ENCODE measurements around the gene ZNF804A. TPM values are rescaled to one million over a fixed set of nuclear protein-coding genes. Genes with fewer than 3 reads are reported as not detected.

ZNF804A gene
- total and polyA plus RNA-seq, 2 of the 8 experiments (the other 6 are each of a cell fraction or from before 2014, with no cell fraction given), result 0.02 TPM; not detected in 1

GRCh38 chr2:184956856-184957255 is 358.5 kb downstream of the ZNF804A start:
- H3K4me2 ChIP-seq (ENCODE audit: insufficient read depth in 1 of 2, low read depth in 2 of 2, low read length in 2 of 2), result no peak overlapping the region
- no peaks in the 10 kb centered on the region for H3K36me3 ChIP-seq (ENCODE audit: control insufficient read depth in 2 of 4, insufficient read depth in 4 of 4, low read length in 3 of 4)
- H3K23ac ChIP-seq (ENCODE audit: insufficient read length), result no peak overlapping the region
- no peak overlapping the region for H2AFZ ChIP-seq (ENCODE audit: low read length)
- DNase-seq (ENCODE audit: low read depth in 1 of 2, low spot score in 2 of 2) (no peak), FAIRE-seq (no peak)
- no peaks in the 10 kb centered on the region for H3K79me1 ChIP-seq (ENCODE audit: low read depth, low read length)
- H4K8ac ChIP-seq (ENCODE audit: extremely low read depth, insufficient read depth, low read length), result no peak overlapping the region
- no peak overlapping the region for H2BK15ac ChIP-seq (ENCODE audit: low read length)
- H4K5ac ChIP-seq (ENCODE audit: insufficient read length, low read depth, low read length), result no peak overlapping the region
- ChIA-PET POLR2A (ENCODE audit: partially characterized antibody) (no interaction called here), CTCF (ENCODE audit: partially characterized antibody) (interaction anchor here (0.7 kb wide), 1 partner anchor 36 kb away, joined by 3 read pairs; no protein-coding TSS in a partner anchor)
- H2BK5ac ChIP-seq (ENCODE audit: low read depth, low read length), result no peak overlapping the region
- no peak overlapping the region for H2BK120ac ChIP-seq (replicated peaks; ENCODE audit: low read depth, low read length)
- no peak overlapping the region for H3K14ac ChIP-seq (ENCODE audit: insufficient read length)
- H3K4me1 ChIP-seq (replicated peaks in 1 of 4; ENCODE audit: control insufficient read depth in 3 of 4, insufficient read depth in 4 of 4, low read length in 3 of 4), result peaks cover 0 to 3% (median 0%) of the 10 kb centered on the region in 4 experiments; a peak in 1 of 7 replicates
- H3K9me3 ChIP-seq (ENCODE audit: insufficient read depth in 2 of 2, low read depth in 1 of 2, low read length in 1 of 2), result no peaks in the 10 kb centered on the region
- H3K4me3 ChIP-seq (ENCODE audit: extremely low read depth in 1 of 4, insufficient read depth in 2 of 4, low read depth in 3 of 4, low read length in 4 of 4), result no peak overlapping the region
- no peak overlapping the region for H2BK12ac ChIP-seq (ENCODE audit: low read depth, low read length)
- no peaks in the 10 kb centered on the region for H4K20me1 ChIP-seq (replicated peaks in 1 of 2; ENCODE audit: control insufficient read depth in 1 of 2, insufficient read depth in 2 of 2, low read length in 2 of 2)
- H3K9ac ChIP-seq (replicated peaks in 1 of 4; ENCODE audit: extremely low read depth in 1 of 4, low read depth in 3 of 4, low read length in 3 of 4), result no peak overlapping the region
- no peak overlapping the region for H3K27ac ChIP-seq (ENCODE audit: low read depth, low read length)
- H3K18ac ChIP-seq (ENCODE audit: extremely low read depth, low read length), result no peak overlapping the region
- H3K23me2 ChIP-seq (ENCODE audit: low read depth, low read length), result no peaks in the 10 kb centered on the region
- no peak overlapping the region for H2BK20ac ChIP-seq (ENCODE audit: low read length)
- TF ChIP-seq JUN (IDR thresholded peaks at IDR 0.05; ENCODE audit: low read depth, low read length) (no peak), ASH2L (IDR thresholded peaks at IDR 0.05; ENCODE audit: low read length) (no peak), CBX8 (IDR thresholded peaks at IDR 0.05; ENCODE audit: borderline replicate concordance, low read depth, low read length) (no peak), KDM4A (IDR thresholded peaks at IDR 0.05; ENCODE audit: low read depth, low read length, severe bottlenecking) (no peak)
- no peak overlapping the region for H4K91ac ChIP-seq (replicated peaks; ENCODE audit: insufficient read length, low read length)
- H3K27me3 ChIP-seq (replicated peaks in 1 of 4; ENCODE audit: control insufficient read depth in 3 of 4, extremely low read depth in 1 of 4, insufficient read depth in 3 of 4, low read length in 3 of 4), result no peaks in the 10 kb centered on the region
- 90% methylated on average over 3 of the region's 3 CpGs; no CpG with 5 or more reads in 1 of the 2 experiments for WGBS, 2 experiments (ENCODE audit: extremely low coverage in 1 of 2, insufficient coverage in 1 of 2, insufficient read length in 1 of 2, insufficient replicate concordance in 2 of 2, low coverage in 1 of 2, low lambda C conversion rate in 2 of 2, missing lambda C conversion rate in 1 of 2)
- no peak overlapping the region for H2AK5ac ChIP-seq (ENCODE audit: low read depth, low read length)
- H3K56ac ChIP-seq (replicated peaks; ENCODE audit: insufficient read length, low read depth, low read length), result no peak overlapping the region
- no peaks in the 10 kb centered on the region for H3K79me2 ChIP-seq (ENCODE audit: control insufficient read depth in 1 of 2, insufficient read depth in 2 of 2, low read length in 2 of 2)
- H3K4ac ChIP-seq (replicated peaks; ENCODE audit: insufficient read length, low read depth, low read length), result no peak overlapping the region

All from H1 (cell line).